ENCODE data around the gene IGFALS.

DNA sequence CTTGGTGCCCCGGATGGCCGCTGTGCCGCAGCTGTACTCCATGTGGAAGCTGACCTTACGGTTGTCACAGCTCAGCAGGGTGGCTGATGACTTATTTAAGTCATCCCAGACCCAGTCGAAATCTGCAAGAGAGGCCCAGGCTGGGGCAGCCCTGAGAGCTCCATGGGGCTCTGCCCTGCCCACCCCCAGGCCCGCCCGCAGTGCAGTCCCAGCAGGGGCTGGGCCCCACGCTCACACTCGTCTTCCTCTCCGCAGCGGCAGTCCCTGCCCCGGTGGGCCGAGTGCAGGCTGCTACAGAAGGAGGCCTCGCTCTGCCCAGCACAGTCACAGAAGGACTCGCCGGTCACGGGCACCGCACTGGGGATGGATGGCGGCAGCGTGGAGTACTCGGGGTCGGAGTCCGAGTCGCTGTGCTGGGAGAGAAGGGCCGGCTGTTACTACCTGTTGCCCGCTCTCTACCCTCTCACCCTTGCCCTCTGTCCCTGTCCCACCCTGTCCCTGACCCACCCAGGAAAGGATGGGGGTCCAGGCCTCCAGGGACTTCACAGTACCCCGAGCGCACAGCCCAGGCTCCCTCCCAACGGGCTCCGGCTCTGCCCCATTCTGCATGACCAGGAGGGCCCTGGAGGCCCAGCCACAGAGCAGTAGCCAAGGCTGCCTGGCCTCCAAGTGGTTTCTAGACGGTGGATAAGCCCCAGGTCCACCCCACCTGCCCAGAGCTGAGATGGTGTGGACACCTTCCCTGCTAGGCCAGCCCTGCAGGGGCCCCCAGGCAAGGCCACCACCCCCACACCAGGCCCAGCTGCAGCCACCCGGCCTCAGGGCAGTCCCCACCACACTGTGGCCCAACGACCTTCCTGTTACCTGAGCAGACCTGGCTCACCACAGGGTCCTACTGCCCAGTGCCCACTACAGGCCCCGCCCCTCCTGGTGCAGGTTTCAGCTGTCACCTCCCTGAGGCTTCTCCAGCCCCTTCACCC, 15.0 kb downstream of the IGFALS start:
- TF ChIP-seq, protein P1, sequence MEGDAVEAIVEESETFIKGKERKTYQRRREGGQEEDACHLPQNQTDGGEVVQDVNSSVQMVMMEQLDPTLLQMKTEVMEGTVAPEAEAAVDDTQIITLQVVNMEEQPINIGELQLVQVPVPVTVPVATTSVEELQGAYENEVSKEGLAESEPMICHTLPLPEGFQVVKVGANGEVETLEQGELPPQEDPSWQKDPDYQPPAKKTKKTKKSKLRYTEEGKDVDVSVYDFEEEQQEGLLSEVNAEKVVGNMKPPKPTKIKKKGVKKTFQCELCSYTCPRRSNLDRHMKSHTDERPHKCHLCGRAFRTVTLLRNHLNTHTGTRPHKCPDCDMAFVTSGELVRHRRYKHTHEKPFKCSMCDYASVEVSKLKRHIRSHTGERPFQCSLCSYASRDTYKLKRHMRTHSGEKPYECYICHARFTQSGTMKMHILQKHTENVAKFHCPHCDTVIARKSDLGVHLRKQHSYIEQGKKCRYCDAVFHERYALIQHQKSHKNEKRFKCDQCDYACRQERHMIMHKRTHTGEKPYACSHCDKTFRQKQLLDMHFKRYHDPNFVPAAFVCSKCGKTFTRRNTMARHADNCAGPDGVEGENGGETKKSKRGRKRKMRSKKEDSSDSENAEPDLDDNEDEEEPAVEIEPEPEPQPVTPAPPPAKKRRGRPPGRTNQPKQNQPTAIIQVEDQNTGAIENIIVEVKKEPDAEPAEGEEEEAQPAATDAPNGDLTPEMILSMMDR (IDR thresholded peaks at IDR 0.05; ENCODE audit: low read length) = no peak
- no peak for TF ChIP-seq EZH2phosphoT487 (IDR thresholded peaks at IDR 0.05; ENCODE audit: low read length)
- no peak for TF ChIP-seq EZH2 (optimal IDR thresholded peaks at IDR 0.05; ENCODE audit: low read depth, low read length)

All from MM.1S (cell line).